COLO829 (cell line): Measurements from ENCODE around the gene LIG1.
"Not testable (repeated sequence)": the region's sequence is repeated elsewhere in the genome, so short reads cannot be mapped to it uniquely, and the experiment has no call there.

Experiments
- DNase-seq: peaks from one replicate; pipeline ENCODE4 v3.0.0; 2012; ENCODE audit warnings: low spot score

Gene LIG1

GRCh38 chr19:48070177-48070769 lies 99.9 kb downstream of the LIG1 start:
- DNase-seq = not testable (repeated sequence)

GRCh38 chr19:48069435-48069834 lies 100.7 kb downstream of the LIG1 start:
- DNase-seq = no peak
